MM.1S (cell line): ENCODE measurements around the gene SPRTN.

ENCODE experiments used
- DNase-seq: peaks from one replicate; pipeline ENCODE4 v3.0.0-alpha.2; 2015
- H2AFZ ChIP-seq: fragments of 300-600 bp; sonication (generic); 2 replicates; pipeline ENCODE4 v1.6.0; 2016; ENCODE audit warnings: antibody characterized with exemption, low read length
- H3F3A ChIP-seq: fragments of 300-600 bp; sonication (generic); 2 replicates; pipeline ENCODE4 v1.6.1; 2016; ENCODE audit warnings: mild to moderate bottlenecking, antibody characterized with exemption, low read length, moderate library complexity, mixed read lengths; ENCODE audit not compliant: insufficient read depth
- H3K27ac ChIP-seq: fragments of 300-600 bp; sonication (generic); 2 replicates; pipeline ENCODE4 v1.5.1; 2016; ENCODE audit warnings: mild to moderate bottlenecking, low read length
- H3K27me3 ChIP-seq: fragments of 300-600 bp; sonication (generic); replicated peaks from 2 replicates; pipeline ENCODE4 v1.6.0; 2016; ENCODE audit warnings: low read length; ENCODE audit not compliant: insufficient read depth
- H3K36me3 ChIP-seq: fragments of 300-600 bp; sonication (generic); replicated peaks from 2 replicates; pipeline ENCODE4 v1.6.1; 2016; ENCODE audit warnings: mild to moderate bottlenecking, low read length, mixed read lengths; ENCODE audit not compliant: insufficient read depth
- H3K4me1 ChIP-seq: fragments of 300-600 bp; sonication (generic); 2 replicates; pipeline ENCODE4 v1.6.1; 2016; ENCODE audit warnings: low read length, mixed read lengths
- H3K4me2 ChIP-seq: fragments of 300-600 bp; sonication (generic); 2 replicates; pipeline ENCODE4 v1.6.0; 2016; ENCODE audit warnings: low read depth, low read length
- H3K4me3 ChIP-seq: fragments of 300-600 bp; sonication (generic); 2 replicates; pipeline ENCODE4 v1.5.1; 2016; ENCODE audit warnings: low read length, mixed read lengths
- H3K79me2 ChIP-seq: fragments of 300-600 bp; sonication (generic); 2 replicates; pipeline ENCODE4 v1.6.1; 2016; ENCODE audit warnings: mixed run types, low read length, mixed read lengths
- H3K9ac ChIP-seq: fragments of 300-600 bp; sonication (generic); 2 replicates; pipeline ENCODE4 v1.6.1; 2016; ENCODE audit warnings: low read length, mixed read lengths
- H3K9me2 ChIP-seq: fragments of 300-600 bp; sonication (generic); replicated peaks from 2 replicates; pipeline ENCODE4 v1.6.1; 2016; ENCODE audit warnings: mild to moderate bottlenecking, low read length, mixed read lengths; ENCODE audit not compliant: insufficient read depth
- H3K9me3 ChIP-seq: fragments of 300-600 bp; sonication (generic); replicated peaks from 2 replicates; pipeline ENCODE4 v1.6.1; 2016; ENCODE audit warnings: mild to moderate bottlenecking, low read length, mixed read lengths; ENCODE audit not compliant: insufficient read depth
- H4K20me1 ChIP-seq: fragments of 300-600 bp; sonication (generic); 2 replicates; pipeline ENCODE4 v1.6.1; 2016; ENCODE audit warnings: mild to moderate bottlenecking, low read length, moderate library complexity, mixed read lengths; ENCODE audit not compliant: insufficient read depth
- CTCF ChIP-seq: fragments of 300-600 bp; sonication (generic); IDR thresholded peaks from 2 replicates; pipeline ENCODE4 v1.5.1; 2016; ENCODE audit warnings: antibody characterized with exemption, low read length, mixed read lengths
- EZH2 ChIP-seq: fragments of 300-600 bp; sonication (generic); optimal IDR thresholded peaks from 2 replicates; pipeline ENCODE3; 2017; ENCODE audit warnings: low read depth, mild to moderate bottlenecking, antibody characterized with exemption, low read length, mixed read lengths
- EZH2phosphoT487 ChIP-seq: fragments of 300-600 bp; sonication (generic); IDR thresholded peaks from 2 replicates; pipeline ENCODE4 v1.6.1; 2018; ENCODE audit warnings: antibody characterized with exemption, low read length

Gene SPRTN

DNA sequence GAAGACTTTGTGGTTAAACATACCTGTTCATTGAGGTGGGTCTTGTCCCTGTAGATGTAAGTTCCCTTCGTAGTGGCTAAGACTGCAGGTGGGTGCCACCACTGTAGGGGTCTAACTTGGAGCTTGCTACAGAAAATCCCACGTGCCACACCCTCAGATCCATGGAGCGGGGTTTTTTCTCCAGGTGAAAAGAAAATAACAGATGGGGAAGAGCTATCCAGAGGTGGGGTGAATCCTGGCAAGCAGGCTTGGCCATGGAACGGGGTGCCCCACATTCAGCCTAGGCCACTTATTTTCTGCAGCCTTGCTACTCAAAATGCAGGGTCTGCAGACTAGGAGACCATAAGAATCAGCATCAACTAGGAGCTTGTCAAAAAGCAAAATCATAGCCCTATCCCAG lies 24.4 kb upstream of the SPRTN start:
- no peak overlapping the region for H2AFZ ChIP-seq
- no peak overlapping the region for H3K4me2 ChIP-seq
- TF ChIP-seq EZH2phosphoT487 (no peak), EZH2 (no peak), CTCF (no peak)
- H3K27me3 ChIP-seq: no peaks in the 10 kb centered on the region
- DNase-seq: no peak
- no peaks in the 10 kb centered on the region for H3K9me3 ChIP-seq
- H3K9me2 ChIP-seq: no peaks in the 10 kb centered on the region
- H3K36me3 ChIP-seq: no peaks in the 10 kb centered on the region
- no peaks in the 10 kb centered on the region for H4K20me1 ChIP-seq
- H3K4me3 ChIP-seq: no peak overlapping the region
- no peak overlapping the region for H3K9ac ChIP-seq
- H3K4me1 ChIP-seq: no peaks in the 10 kb centered on the region
- H3K27ac ChIP-seq: no peak overlapping the region
- no peaks in the 10 kb centered on the region for H3F3A ChIP-seq
- no peaks in the 10 kb centered on the region for H3K79me2 ChIP-seq

GRCh38 chr1:231315887-231316286 lies 22.2 kb upstream of the SPRTN start:
- Histone ChIP-seq H3K9ac (no peak overlapping the region), H3K4me2 (no peak overlapping the region), H3K4me3 (no peak overlapping the region), H4K20me1 (no peaks in the 10 kb centered on the region), H3K36me3 (no peaks in the 10 kb centered on the region), H3K4me1 (no peaks in the 10 kb centered on the region), H3K9me3 (no peaks in the 10 kb centered on the region), H3K27ac (no peak overlapping the region), H2AFZ (no peak overlapping the region), H3K9me2 (no peaks in the 10 kb centered on the region), H3K27me3 (no peaks in the 10 kb centered on the region), H3F3A (no peaks in the 10 kb centered on the region), H3K79me2 (no peaks in the 10 kb centered on the region)
- TF ChIP-seq EZH2phosphoT487 (no peak), CTCF (peak; percentile 82)
- peak; percentile 56 for DNase-seq

- H3K27ac ChIP-seq: no peak overlapping the region
- H3K4me2 ChIP-seq: no peak overlapping the region
- H3F3A ChIP-seq: no peaks in the 10 kb centered on the region
- no peaks in the 10 kb centered on the region for H3K9me3 ChIP-seq
- no peaks in the 10 kb centered on the region for H4K20me1 ChIP-seq
- H3K36me3 ChIP-seq: no peaks in the 10 kb centered on the region
- H3K4me1 ChIP-seq: no peaks in the 10 kb centered on the region
- H3K4me3 ChIP-seq: no peak overlapping the region
- no peaks in the 10 kb centered on the region for H3K9me2 ChIP-seq
- H3K27me3 ChIP-seq: no peaks in the 10 kb centered on the region
- no peaks in the 10 kb centered on the region for H3K79me2 ChIP-seq
- H2AFZ ChIP-seq: no peak overlapping the region
- TF ChIP-seq EZH2phosphoT487: no peak
- TF ChIP-seq EZH2: no peak
- TF ChIP-seq CTCF: no peak
- DNase-seq: no peak
- no peak overlapping the region for H3K9ac ChIP-seq
Measured at GRCh38 chr1:231317306-231318014, 20.6 kb upstream of the SPRTN start.
